Fibroblast of lung (primary cell): ENCODE data around the gene KCNT2. TPM values are rescaled to one million over a fixed set of nuclear protein-coding genes. Genes with fewer than 3 reads are reported as not detected.
A peak's percentile ranks its signal among the peaks of the same experiment; 100 is the strongest.

Source experiments
- DNase-seq, 2 donors: peaks; one replicate each; pipeline versions ENCODE4 v3.0.0 to v3.0.0-alpha.2; 2010; ENCODE audit warnings: low read depth in 2 of 2
- H2AFZ ChIP-seq: 2 replicates; pipeline ENCODE4 v1.5.1; 2012; ENCODE audit warnings: low read length, control low read depth, inconsistent platforms
- H3K27ac ChIP-seq: 2 replicates; pipeline ENCODE4 v1.5.1; 2011; ENCODE audit warnings: low read length, control low read depth; ENCODE audit not compliant: insufficient read depth
- H3K27me3 ChIP-seq: 2 replicates; pipeline ENCODE4 v1.5.1; 2011; ENCODE audit warnings: mild to moderate bottlenecking, low read length; ENCODE audit not compliant: control insufficient read depth, insufficient read depth
- H3K36me3 ChIP-seq: 2 replicates; pipeline ENCODE4 v1.5.1; 2011; ENCODE audit warnings: low read length; ENCODE audit not compliant: control insufficient read depth, insufficient read depth
- H3K4me1 ChIP-seq: 2 replicates; pipeline ENCODE4 v1.5.1; 2011; ENCODE audit warnings: low read length; ENCODE audit not compliant: control insufficient read depth, insufficient read depth; ENCODE audit errors: extremely low read depth
- H3K4me2 ChIP-seq: 2 replicates; pipeline ENCODE4 v1.5.1; 2011; ENCODE audit warnings: low read length, control low read depth; ENCODE audit not compliant: insufficient read depth; ENCODE audit errors: extremely low read depth
- H3K4me3 ChIP-seq, 4 experiments: fragments of 200-600 bp in 1 of 4; sonication (generic) in 1 of 4; replicated peaks in 1 of 4; 2 replicates each; pipeline ENCODE4 v1.5.1; 2011 to 2016; ENCODE audit warnings: low read length in 4 of 4, low read depth in 3 of 4, mild to moderate bottlenecking in 3 of 4, control low read depth in 2 of 4, inconsistent platforms in 1 of 4, mixed read lengths in 1 of 4; ENCODE audit not compliant: insufficient read depth in 1 of 4; ENCODE audit errors: control extremely low read depth in 1 of 4
- H3K79me2 ChIP-seq: 2 replicates; pipeline ENCODE4 v1.5.1; 2012; ENCODE audit warnings: mild to moderate bottlenecking, low read length, inconsistent platforms; ENCODE audit not compliant: control insufficient read depth, insufficient read depth
- H3K9ac ChIP-seq: 2 replicates; pipeline ENCODE4 v1.5.1; 2011; ENCODE audit warnings: mild to moderate bottlenecking, low read length, control low read depth; ENCODE audit not compliant: insufficient read depth
- H3K9me3 ChIP-seq: 2 replicates; pipeline ENCODE4 v1.5.1; 2012; ENCODE audit warnings: low read depth, low read length; ENCODE audit not compliant: control insufficient read depth, insufficient read depth
- H4K20me1 ChIP-seq: 2 replicates; pipeline ENCODE4 v1.5.1; 2011; ENCODE audit warnings: low read length; ENCODE audit not compliant: control insufficient read depth, insufficient read depth; ENCODE audit errors: extremely low read depth
- CTCF ChIP-seq, 2 donors: IDR thresholded peaks in 1 of 2; conservative IDR thresholded peaks in 1 of 2; 1 replicate in 1 of 2; 2 replicates in 1 of 2; pipeline ENCODE4 v1.5.1; 2011 to 2012; ENCODE audit warnings: low read length in 2 of 2, control low read depth in 1 of 2, inconsistent platforms in 1 of 2, low read depth in 1 of 2, mild to moderate bottlenecking in 1 of 2
- EZH2 ChIP-seq: IDR thresholded peaks from 2 replicates; pipeline ENCODE4 v1.5.1; 2012; ENCODE audit warnings: low read length, control low read depth, mild to moderate bottlenecking; ENCODE audit errors: missing control alignments
- polyA plus RNA-seq, 2 donors: library from polyadenylated mRNA; depleted of rRNA in 1 of 2; stranded (reverse) in 1 of 2; unstranded in 1 of 2; fragments of >200 nt; gene quantifications; 2 replicates each; pipeline ENCODE4 v1.2.1, GENCODE V29; 2011 to 2012; ENCODE audit warnings: missing spikeins in 1 of 2
- total RNA-seq: library from RNA; depleted of rRNA; stranded (reverse); fragments of >200 nt; gene quantifications from 2 replicates; pipeline ENCODE4 v1.2.1, GENCODE V29; 2014

Gene KCNT2
- total and polyA plus RNA-seq, 2 donors (not counting 1 experiment from before 2014, with no cell fraction given): 0.96 to 8.1 TPM

- TF ChIP-seq EZH2 (no peak), CTCF (conservative IDR thresholded peaks at IDR 0.05 in 1 of 2, IDR thresholded peaks at IDR 0.05 in 1 of 2; ENCODE audit: low read depth in 1 of 2, low read length in 2 of 2) (no peak)
- peak; percentile 40 to 47 for DNase-seq
- Histone ChIP-seq H3K4me3 (no peak overlapping the region), H3K4me1 (peaks cover 4% of the 10 kb centered on the region), H3K9me3 (no peaks in the 10 kb centered on the region), H3K9ac (no peak overlapping the region), H4K20me1 (no peaks in the 10 kb centered on the region), H2AFZ (no peak overlapping the region), H3K27ac (no peak overlapping the region), H3K36me3 (no peaks in the 10 kb centered on the region), H3K79me2 (no peaks in the 10 kb centered on the region), H3K4me2 (no peak overlapping the region), H3K27me3 (no peaks in the 10 kb centered on the region)
Measured at GRCh38 chr1:196409586-196409985, 198.7 kb downstream of the KCNT2 start.

- Histone ChIP-seq H3K36me3 (no peaks in the 10 kb centered on the region), H3K27me3 (no peaks in the 10 kb centered on the region), H4K20me1 (no peaks in the 10 kb centered on the region), H3K79me2 (no peaks in the 10 kb centered on the region), H3K4me2 (peak overlapping the region; percentile 64), H3K9ac (no peak overlapping the region), H3K4me3 (no peak overlapping the region), H3K27ac (no peak overlapping the region), H3K4me1 (peaks cover 4% of the 10 kb centered on the region), H2AFZ (peak overlapping the region; percentile 46), H3K9me3 (no peaks in the 10 kb centered on the region)
- peak; percentile 54 to 78 for DNase-seq
- TF ChIP-seq CTCF (conservative IDR thresholded peaks at IDR 0.05 in 1 of 2, IDR thresholded peaks at IDR 0.05 in 1 of 2; ENCODE audit: low read depth in 1 of 2, low read length in 2 of 2): no peak
Measured at GRCh38 chr1:196407358-196408051, 200.7 kb downstream of the KCNT2 start.

- Histone ChIP-seq H3K27ac (no peak overlapping the region), H2AFZ (no peak overlapping the region), H3K9ac (no peak overlapping the region), H3K4me2 (no peak overlapping the region), H3K9me3 (no peaks in the 10 kb centered on the region), H3K4me3 (no peak overlapping the region), H3K27me3 (no peaks in the 10 kb centered on the region), H3K36me3 (no peaks in the 10 kb centered on the region), H3K4me1 (peaks cover 4% of the 10 kb centered on the region), H4K20me1 (no peaks in the 10 kb centered on the region), H3K79me2 (no peaks in the 10 kb centered on the region)
- TF ChIP-seq CTCF (conservative IDR thresholded peaks at IDR 0.05 in 1 of 2, IDR thresholded peaks at IDR 0.05 in 1 of 2; ENCODE audit: low read depth in 1 of 2, low read length in 2 of 2) (no peak), EZH2 (no peak)
- no peak for DNase-seq
Measured at GRCh38 chr1:196405839-196406238, 202.4 kb downstream of the KCNT2 start.
